ENCODE results near the gene JPH3.
"Not testable (repeated sequence)": the region's sequence is repeated elsewhere in the genome, so short reads cannot be mapped to it uniquely, and the experiment has no call there.

Gene JPH3

DNA sequence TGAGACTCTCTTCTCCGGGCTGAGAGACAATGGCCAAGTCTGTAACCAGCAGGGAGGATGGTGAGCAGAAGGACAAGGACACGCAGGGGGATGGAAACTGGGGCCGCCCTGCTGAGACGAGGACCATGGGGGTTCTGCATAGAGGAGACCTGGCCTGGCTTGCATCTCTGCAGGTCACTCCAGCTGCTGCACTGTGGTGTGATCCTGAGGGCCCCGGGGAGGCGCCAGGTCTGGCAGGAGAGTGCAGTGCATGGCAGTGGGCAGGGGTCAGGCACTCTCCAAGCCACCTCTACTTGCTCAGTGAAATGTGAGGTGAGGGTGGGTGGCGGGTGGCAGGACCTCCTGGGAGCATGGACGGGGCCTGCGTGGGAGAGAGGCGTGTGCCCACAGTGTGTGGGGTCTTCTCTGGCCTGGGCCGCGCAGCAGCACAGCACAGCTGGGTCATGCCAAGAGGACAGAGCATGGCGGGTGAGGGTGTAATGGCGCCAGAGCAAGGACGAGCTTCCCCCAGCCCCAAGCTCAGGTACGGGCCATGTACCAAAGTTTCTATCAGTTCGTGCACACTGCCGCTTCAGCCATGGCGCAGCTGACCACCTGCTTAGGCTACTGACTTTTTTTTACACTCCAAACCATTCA, 120.4 kb downstream of the JPH3 start:
- no peak for DNase-seq

DNA sequence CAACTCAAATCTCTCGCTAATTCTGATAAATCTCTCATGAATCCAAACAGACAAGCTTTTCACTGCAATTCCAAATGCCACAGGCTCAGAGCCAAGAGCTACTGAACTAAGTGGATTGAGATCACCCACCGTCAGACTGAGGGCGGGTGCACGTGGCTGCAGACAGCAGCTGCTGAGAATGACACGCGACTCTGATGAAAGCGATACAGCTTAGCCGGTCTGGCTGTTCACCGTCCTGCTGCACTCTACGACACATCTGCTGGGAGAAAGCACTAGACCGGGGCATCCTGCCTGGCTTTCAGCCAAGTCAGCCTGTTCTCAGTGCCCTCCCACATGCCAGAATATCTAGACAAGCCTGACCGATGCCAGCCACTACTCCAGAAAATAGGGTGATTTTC, 120.9 kb downstream of the JPH3 start:
- no peak for DNase-seq

DNA sequence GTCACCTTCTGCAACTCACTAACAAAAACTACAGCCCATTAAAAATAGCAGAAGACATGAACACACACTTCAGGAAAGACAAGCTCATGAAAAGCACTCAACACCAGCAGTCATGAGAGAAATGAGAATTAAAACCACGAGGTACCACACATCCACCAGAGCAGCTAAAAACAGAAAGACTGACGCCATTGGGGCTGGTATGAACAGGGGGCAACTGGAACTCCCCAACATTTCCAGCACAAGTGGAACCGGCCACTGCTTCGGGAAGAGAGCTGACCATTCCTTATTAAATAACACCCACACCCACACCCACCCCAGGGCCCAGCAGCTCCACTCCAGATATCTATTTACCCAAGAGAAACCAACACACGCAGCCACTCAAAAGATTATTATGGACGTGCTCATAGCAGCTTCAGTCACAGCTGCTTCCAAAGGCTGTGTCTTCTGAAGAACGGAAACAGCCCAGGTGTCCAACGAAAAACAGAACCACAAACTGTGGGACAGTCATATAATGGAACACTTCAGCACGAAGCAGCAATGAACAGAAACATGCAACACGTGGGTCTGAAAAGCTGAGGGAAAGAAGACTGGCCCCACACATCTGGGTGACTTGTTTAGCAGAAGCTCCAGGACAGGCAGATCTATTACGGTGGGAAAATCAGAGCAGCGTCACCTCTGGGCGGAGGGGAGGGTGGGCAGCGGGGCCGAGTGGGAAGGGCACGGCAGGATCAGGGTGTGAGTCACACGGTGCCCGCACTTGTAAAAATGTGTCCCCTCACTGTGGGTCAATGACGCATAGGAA, 122.4 kb downstream of the JPH3 start:
- DNase-seq = no peak

DNA sequence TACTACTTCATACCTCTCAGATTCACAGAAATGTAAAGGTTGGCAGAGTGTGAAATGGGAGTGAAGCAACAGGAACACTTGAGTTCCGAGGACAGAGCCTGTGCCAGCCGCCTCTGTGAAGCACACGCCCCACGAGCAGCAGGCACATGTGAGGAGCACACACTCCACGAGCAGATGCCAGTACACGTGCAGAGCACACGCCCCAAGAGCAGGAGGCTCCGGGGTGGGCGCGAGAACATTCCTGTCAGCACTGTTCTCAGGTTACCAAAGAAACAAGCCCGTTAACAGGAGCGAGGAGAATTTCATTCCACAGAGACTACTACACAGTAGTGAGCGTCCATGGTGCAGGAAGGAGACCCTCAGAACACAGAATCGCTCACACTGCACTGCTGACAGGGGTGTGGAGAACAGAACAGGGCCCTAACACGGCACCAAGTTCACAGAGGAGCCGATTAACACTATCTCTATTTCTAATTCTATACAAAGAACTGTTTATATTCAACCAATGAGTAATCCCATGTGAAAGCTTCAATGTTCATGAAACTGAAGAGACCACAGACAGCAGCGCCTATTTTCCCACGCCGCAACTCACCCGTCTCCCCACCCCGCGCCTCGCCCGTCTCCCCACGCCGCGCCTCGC, 123.4 kb downstream of the JPH3 start:
- DNase-seq = no peak

DNA sequence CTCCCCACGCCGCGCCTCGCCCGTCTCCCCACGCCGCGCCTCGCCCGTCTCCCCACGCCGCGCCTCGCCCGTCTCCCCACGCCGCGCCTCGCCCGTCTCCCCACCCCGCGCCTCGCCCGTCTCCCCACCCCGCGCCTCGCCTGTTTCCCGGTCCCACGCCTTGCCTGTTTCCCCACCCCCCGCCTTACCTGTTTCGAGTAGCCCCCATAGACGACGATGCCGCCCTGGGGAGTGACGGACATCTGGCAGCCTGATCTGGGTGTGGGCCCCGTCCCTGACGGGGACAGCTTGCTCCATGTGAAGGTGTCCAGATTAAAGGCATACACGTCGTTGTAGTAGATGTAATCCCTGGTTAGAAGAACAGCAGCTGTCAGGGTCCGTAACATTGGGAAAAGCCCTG, 124.3 kb downstream of the JPH3 start:
- not testable (repeated sequence) for DNase-seq

DNA sequence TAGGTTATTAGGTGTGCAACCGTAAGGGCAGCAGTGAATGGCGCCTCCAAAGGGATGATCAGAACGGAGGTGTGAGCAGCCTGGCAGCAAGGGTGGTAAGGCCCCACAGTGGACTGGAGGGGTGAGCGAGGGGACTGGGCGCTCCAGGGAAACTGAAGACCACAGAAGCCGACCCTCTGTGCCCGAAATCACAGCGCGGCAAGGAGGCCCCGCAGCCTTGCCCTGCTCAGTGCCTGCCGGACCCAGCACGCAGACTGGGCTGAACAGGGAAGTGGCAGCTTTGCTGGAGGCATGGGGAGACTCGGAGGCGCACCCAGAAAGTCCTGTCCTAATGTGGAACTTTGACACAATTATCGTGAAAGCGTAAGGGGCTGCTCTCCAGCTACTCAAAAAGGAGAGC, 125.0 kb downstream of the JPH3 start:
- no peak for DNase-seq

DNA sequence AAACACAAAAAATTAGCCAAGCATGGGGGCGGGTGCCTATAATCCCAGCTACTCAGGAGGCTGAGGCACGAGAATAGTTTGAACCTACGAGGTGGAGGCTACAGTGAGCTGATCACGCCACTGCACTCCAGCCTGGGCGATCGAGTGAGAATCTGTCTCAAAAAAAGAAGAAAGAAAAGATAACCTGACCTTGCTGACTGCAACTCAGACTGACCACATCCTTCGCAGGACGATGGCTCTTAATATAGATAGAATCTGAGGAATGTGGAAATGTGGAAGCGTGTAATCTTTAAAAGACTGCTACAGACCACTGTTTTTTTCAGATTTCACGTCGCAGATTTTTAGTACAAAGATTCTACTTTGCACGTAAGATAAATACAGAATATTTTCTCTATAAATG, 125.7 kb downstream of the JPH3 start:
- no peak for DNase-seq

DNA sequence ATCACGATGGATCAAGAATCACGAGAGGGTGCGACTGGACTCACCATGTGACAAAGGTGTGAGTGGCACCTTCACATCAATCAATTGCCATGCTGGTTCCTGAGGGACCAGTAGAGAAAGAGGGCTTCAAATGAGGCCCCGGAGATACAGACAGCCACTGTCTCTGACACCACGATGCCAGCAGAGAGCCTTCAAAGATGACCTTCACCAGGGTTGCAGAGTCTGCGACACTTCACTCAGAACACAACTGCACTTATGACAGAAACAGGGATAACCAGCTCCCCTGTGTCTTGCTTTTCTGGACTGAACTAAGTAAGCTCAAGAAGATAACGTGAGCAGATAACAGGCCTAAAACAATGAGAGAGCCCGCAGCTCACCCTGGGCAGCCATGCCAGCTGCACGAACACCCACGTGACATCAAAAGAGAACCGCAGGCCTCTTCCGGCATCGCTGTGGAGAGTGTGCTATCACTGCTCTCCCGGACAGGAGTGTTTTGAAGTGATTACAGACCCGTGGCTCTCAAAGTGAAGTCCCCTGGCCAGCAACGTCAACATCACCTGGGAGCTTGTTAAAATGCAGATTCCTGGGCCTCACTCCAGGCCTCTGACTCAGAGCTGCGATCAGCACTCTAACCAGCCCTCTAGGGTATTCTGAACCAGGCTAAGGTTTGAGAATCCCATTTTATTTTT, 127.1 kb downstream of the JPH3 start:
- DNase-seq = no peak

DNA sequence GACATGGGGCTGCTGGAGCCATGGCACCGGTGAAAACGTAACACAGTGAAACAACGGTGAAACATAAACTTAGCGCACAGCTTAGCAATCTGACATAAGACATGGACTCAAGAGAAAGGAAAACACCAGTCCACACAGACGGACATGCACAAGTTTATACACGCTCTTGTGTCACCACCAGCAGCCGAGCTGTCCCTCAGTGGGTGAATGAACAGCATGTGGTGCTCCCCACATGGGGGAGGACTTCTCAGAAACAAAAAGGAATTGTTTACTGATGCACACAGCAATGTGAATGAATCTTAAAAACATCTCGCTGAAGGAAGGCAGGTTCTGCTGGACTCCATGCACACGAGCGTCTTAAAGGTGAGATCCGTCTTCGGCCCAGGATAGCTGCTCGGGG, 129.3 kb downstream of the JPH3 start:
- no peak for DNase-seq

DNA sequence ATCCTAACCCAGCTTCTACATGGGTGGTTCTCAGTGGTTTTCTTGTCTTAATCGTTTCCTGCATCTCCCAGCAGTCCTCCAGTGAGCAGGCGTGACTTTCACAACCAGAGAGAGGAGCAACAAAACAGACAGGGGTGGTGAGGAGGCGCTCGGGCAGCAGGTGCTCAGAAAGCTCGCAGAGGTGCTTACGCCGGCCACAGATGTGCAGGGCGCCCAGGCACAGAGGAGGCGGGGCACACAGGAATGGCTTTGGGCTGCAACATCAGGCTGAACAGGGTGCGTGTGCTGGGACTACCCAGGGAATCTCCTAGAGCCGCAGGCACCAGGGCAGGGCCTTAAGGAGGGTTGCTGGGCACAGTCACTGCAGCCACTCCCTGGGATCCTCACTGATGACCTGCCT, 130.9 kb downstream of the JPH3 start:
- no peak for DNase-seq

DNA sequence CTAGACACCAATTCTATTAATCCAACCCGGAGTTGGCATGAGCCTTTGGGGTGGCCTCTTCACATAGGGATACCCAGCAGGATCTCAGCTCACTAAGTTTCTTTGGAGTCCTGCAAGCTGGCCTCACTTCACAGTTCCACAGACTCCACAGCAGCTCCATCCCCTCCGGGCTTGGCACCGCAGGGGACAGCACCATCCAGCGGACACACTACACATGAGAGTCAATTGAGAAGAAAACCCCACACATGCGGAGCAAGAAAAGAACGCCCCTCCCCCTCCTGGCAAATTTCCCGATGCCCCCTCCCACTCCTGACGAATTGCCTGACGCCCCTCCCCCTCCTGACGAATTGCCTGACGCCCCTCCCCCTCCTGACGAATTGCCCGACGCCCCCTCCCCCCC, 132.3 kb downstream of the JPH3 start:
- DNase-seq = no peak

DNA sequence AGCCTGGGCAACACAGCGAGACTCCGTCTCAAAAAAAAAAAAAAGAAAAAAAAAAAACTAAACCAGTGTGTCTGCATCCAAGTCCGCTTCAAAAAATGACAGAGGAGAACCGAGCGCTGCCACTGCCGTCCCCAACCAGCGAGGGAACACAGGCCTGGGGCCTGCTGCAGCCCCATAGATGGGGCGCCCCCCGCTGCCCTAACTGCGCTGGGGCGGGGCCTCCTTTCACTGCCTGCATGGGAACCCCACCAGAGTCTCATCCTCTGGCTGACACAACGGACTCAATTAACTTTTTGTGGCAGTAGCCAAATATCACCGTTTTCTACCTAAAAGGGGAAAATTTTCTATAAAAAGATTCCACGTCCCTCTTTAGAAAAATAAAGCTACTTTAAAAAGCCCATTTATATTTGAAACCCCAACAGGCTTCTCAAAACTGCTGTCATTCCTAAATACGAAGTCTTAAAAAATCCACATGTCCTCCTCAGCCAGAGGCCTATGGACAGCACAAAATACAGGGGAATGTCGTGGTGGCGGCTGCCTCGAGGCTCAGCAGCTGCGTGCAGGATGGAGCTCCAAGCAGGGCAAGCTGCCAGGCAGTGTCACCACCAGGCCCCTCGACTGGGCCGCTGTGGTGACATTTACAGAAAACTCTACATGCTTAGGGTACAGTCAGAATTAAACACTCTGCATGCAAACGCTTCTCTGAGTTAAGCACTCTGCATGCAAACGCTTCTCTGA, 133.1 kb downstream of the JPH3 start:
- DNase-seq = no peak

DNA sequence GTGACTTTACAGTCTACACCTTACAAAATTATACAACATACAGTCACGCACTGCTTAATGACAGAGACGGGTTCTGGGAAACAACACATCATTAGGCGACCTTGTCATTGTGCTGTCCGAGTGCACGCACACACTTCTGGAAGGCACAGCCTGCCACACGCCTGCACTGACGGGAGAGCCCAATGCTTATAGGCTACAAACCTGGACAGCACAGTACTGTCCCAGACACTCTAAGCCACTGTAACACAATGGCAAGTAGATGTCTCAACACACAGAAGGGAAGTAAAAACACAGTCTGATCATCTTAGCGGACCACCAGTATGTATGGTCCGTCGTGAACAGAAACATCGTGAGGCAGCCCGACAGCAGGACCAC, 133.7 kb downstream of the JPH3 start:
- no peak for DNase-seq

DNA sequence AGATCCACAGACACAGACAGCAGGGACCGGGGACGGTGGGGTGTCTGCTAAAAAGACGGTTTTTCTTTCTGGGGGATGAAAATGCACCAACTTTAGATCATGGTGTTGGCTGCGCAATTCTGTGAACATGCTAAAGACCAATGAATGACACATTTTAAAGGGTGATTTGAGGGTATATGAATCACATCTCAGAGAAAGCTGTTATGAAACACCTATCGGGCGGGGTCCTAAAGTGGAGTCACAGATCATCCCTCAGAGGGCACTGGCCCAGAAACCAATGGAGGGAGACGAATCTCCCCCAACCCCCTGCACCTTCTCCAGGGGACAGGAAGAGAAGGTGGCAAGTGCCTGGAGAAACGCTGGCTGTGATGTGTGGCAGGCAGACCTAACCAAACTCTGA, 137.5 kb downstream of the JPH3 start:
- no peak for DNase-seq

DNA sequence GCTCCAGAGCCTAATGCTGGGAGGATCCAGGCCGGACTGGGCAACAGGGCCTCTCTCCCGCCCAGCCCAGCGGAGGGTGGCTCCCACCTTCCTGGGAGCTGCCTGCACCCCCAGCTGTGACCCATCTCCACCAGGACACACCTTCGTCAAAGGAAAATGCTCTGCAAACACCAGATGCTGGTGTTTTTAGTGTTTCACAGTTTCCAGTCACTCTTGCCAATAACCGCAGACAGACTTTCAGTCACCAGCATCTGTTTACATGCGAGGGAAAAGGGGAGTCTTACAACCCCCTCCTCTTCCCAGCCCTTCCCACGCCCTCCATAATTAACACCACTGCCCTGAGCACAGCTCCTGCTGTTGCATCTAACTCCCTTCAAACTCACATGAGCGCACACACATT, 138.1 kb downstream of the JPH3 start:
- DNase-seq = no peak

DNA sequence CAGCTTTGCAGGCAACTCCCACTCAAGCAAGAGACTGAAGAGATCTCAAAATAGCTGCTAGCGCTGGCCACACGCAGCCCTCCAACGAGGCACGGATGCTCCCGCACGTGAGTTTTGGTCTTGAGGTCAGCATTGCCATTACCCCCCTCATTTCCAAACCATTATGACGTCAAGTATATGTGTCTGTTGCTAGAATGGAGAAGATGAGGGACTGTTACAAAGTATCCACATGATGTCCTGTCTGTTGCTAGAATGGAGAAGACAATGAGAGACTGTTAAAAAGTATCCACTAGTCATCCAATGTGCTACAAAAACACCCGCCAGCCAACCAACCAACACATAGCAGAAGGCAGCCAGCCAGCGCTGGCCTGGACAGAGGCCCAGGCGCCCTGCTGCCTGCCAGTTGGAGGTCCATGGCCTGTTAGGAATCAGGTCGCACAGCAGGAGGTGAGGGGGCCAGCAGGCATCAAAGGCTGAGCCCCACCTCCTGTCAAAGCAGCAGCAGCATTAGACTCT, 138.7 kb downstream of the JPH3 start:
- DNase-seq = no peak

DNA sequence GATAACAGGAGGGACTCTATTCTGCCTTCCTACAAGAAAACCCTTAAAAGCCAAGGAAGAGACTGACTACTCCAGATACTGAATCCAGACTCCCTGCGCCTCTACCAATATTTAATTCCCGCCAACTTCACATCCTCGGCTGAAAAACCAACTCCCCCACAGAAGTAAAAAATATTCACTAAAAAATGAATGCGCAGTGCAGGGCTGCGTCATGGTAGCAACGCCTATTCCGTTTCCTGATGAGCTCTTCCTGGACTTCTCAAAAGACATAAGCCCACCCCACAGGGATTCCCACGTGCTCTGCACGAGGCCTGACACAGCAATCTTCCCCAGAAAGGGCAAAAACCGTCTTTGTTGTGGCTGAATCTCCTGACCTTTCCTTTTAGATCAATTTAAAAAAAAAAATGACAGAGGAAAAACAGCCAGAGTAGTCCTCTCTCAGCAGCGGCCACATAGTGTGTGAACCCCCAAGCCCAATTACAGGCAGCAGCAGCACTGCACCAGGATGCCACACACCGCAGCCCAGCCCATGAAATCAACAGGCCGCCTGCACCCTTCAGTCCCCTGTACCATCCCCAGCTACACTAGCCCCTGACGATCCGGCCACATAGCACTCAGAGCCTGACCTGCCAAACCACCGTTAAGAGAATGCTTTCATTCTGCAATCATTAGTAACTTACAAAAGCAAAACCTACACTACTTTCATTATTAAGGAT, 139.6 kb downstream of the JPH3 start:
- DNase-seq = no peak

DNA sequence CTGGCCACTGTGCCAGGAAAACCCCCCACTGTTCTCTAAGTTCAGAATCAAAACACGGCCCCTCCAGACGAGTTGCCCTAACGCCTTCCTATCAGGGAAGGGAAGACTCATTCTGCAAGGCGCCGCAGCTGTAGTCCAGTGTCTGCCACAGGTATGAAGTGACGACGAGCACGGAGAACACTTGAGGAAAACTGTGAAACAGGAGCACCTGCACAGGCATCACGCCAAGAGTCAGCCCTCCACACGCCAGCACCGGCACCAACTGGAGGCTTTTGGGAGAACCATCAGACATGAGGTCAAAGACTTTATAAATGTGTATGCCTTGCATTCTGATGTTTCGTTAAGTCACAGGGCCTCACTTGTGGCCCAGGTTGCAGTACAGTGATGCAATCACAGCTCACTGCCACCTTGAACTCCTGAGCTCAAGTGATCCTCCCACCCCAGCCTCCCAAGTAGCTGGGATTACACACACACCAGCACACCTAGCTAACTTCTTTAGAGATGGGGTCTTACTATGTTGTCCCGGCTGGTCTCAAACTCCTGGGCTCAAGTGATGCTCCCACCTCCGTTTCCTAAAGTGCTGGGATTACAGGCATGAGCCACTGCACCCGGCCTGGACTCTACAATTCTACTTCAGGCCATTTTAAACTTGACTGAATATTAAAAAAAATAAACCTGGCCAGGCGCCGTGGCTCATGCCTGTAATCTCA, 140.6 kb downstream of the JPH3 start:
- no peak for DNase-seq

DNA sequence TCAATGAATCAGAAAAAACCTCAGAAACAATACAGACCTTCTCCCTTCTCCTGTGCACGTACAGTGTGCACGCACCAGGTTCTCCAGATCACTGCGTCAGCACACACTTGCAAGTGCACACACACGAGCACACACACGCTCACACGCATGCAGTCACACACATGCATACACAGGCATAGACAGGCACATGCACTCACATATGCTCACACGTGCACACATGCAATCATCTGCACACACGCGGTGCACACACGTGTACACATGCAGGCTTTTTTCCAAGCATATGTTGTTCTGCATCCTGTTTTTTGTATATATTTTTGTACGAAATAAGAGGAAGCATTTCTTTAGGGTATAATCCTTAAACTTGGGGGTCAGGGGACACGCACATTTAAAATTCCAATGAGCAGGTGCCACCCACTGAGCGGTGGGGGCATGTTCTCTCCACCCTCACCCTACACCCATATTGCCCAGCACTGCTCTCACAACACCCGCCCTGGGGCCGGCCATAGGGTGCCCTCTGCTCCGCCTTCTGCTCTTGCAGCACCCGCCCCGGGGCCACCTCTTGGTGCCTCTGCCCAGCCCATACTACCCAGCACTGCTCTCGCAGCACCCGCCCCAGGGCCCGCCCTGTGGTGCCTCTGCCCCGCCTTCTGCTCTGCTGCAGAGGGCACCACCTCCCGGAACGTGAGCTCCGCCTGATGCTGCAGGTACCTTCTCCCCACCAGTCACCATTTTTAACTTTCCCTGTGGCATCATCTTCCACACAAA, 142.6 kb downstream of the JPH3 start:
- DNase-seq = no peak

DNA sequence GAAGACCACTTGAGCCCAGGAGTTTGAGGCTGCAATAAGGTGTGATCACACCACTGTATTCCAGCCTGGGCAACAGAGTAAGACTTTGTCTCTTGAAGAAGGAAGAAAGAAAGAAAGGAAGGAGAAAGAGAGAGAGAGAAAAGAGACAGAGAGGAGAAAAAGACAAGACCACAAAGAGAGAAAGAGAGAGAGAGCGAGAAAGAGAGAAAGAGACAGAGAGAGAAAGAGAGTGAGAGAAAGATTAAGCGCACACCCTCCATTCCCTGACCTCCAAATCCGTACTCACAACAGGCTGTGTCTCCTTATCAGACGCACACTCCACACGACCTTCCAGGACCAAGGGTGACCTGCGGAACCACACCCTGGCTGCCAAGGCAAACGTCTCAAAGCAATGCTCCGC, 143.9 kb downstream of the JPH3 start:
- DNase-seq = no peak

All from activated CD8-positive, alpha-beta memory T cell treated with anti-CD3 and anti-CD28 coated beads for 24 hours (primary cell).